A549 (cell line): Measurements from ENCODE around the gene VPS13A. TPM values are rescaled to one million over a fixed set of nuclear protein-coding genes. Genes with fewer than 3 reads are reported as not detected.

Experiments
- ATAC-seq, 2 experiments: fragments of 200-7000 bp in 1 of 2; fragments of >200 bp in 1 of 2; cut with Nextera tagmentation in 1 of 2; cut with Tn5 transposase in 1 of 2; 3 replicates each; pipeline versions ENCODE4 v1.8.0 to v1.9.1; 2018 to 2020; ENCODE audit warnings: mild to moderate bottlenecking in 1 of 2, moderate library complexity in 1 of 2
- CTCF ChIA-PET: fragments of 300-600 bp; sonication (Branson Sonifier 250); formaldehyde crosslinking; extraction: SDS; loops from one replicate; lab custom pipeline; 2021; ENCODE audit warnings: antibody characterized with exemption, inconsistent platforms; lab: Yijun Ruan, JAX
- POLR2A ChIA-PET: fragments of 350-600 bp; formaldehyde crosslinking; extraction: SDS; loops from one replicate; lab custom pipeline; 2021; ENCODE audit warnings: antibody characterized with exemption, inconsistent platforms; lab: Yijun Ruan, JAX
- DNase-seq, 2 experiments: peaks; one replicate each; pipeline versions ENCODE4 v3.0.0 to v3.0.0-alpha.2; 2011 to 2016; ENCODE audit warnings: low read depth in 1 of 2, low spot score in 1 of 2
- FAIRE-seq: peaks from 2 replicates; lab custom pipeline; 2011; peaks lifted over from hg19 to GRCh38; lab: Jason Lieb, UNC
- H3K27ac ChIP-seq, 2 experiments: fragments of >200 bp; sonication (Bioruptor Twin); formaldehyde crosslinking; 3 replicates each; pipeline ENCODE4 v1.5.1; 2016 to 2017
- H3K4me1 ChIP-seq: fragments of >200 bp; sonication (Bioruptor Twin); formaldehyde crosslinking; 3 replicates; pipeline ENCODE4 v1.6.1; 2016
- H3K4me2 ChIP-seq: fragments of >200 bp; sonication (Bioruptor Twin); formaldehyde crosslinking; 3 replicates; pipeline ENCODE4 v1.6.1; 2016
- H3K4me3 ChIP-seq: fragments of >200 bp; sonication (Bioruptor Twin); formaldehyde crosslinking; 3 replicates; pipeline ENCODE4 v1.5.1; 2016
- H3K9me3 ChIP-seq: fragments of >200 bp; sonication (Bioruptor Twin); formaldehyde crosslinking; 3 replicates; pipeline ENCODE4 v1.6.1; 2016
- CBX2 ChIP-seq: fragments of 200-600 bp; sonication (generic); IDR thresholded peaks from 2 replicates; pipeline ENCODE4 v1.6.1; 2016; ENCODE audit warnings: low read depth, mild to moderate bottlenecking, borderline replicate concordance
- CBX8 ChIP-seq: fragments of 200-600 bp; sonication (generic); IDR thresholded peaks from 2 replicates; pipeline ENCODE4 v1.6.1; 2016
- CHD4 ChIP-seq: fragments of 200-600 bp; sonication (generic); IDR thresholded peaks from 2 replicates; pipeline ENCODE4 v1.6.1; 2016; ENCODE audit warnings: antibody characterized with exemption, mild to moderate bottlenecking, borderline replicate concordance
- ELK1 ChIP-seq: fragments of 150-350 bp; IDR thresholded peaks from 2 replicates; pipeline ENCODE4 v1.6.1; 2014; ENCODE audit warnings: low read depth, mild to moderate bottlenecking, low read length
- HMGXB4 ChIP-seq: fragments of 250-450 bp; sonication (Bioruptor Pico); IDR thresholded peaks from 2 replicates; pipeline ENCODE4 v1.5.0; 2021; ENCODE audit warnings: mild to moderate bottlenecking, moderate library complexity, borderline replicate concordance
- HOXB13 ChIP-seq: fragments of 250-450 bp; sonication (Bioruptor Pico); IDR thresholded peaks from 2 replicates; pipeline ENCODE4 v1.5.0; 2020; ENCODE audit warnings: low read depth, mild to moderate bottlenecking, moderate library complexity
- JUN ChIP-seq, 2 experiments: fragments of >200 bp; sonication (Bioruptor Twin); formaldehyde crosslinking; IDR thresholded peaks; 2 replicates in 1 of 2; 3 replicates in 1 of 2; pipeline ENCODE4 v1.6.1; 2016 to 2017
- KDM1A ChIP-seq: fragments of 200-600 bp; sonication (generic); IDR thresholded peaks from 2 replicates; pipeline ENCODE4 v1.6.1; 2016; ENCODE audit warnings: low read depth, mild to moderate bottlenecking
- KDM5A ChIP-seq: fragments of 200-600 bp; sonication (generic); IDR thresholded peaks from 2 replicates; pipeline ENCODE4 v1.6.1; 2016; ENCODE audit warnings: antibody characterized with exemption, mild to moderate bottlenecking
- NR3C1 ChIP-seq: fragments of >200 bp; sonication (Bioruptor Twin); formaldehyde crosslinking; IDR thresholded peaks from 3 replicates; pipeline ENCODE4 v1.6.1; 2017
- POLR2AphosphoS2 ChIP-seq: conservative IDR thresholded peaks from 2 replicates; pipeline ENCODE4 v1.6.1; 2012; ENCODE audit warnings: low read length, improper control_type of control experiment, inconsistent platforms
- RARB ChIP-seq: fragments of 250-450 bp; sonication (Bioruptor Pico); IDR thresholded peaks from 2 replicates; pipeline ENCODE4 v1.8.0; 2021; ENCODE audit warnings: mild to moderate bottlenecking, moderate library complexity
- RCOR1 ChIP-seq: fragments of 150-350 bp; IDR thresholded peaks from 2 replicates; pipeline ENCODE4 v1.6.1; 2014; ENCODE audit warnings: antibody characterized with exemption, low read length, low read depth
- REST ChIP-seq: fragments of 200-600 bp; sonication (generic); IDR thresholded peaks from 2 replicates; pipeline ENCODE4 v1.6.1; 2016; ENCODE audit warnings: antibody characterized with exemption, mild to moderate bottlenecking, moderate library complexity
- RFX5 ChIP-seq: fragments of 450-650 bp; IDR thresholded peaks from 2 replicates; pipeline ENCODE4 v1.7.1; 2014; ENCODE audit warnings: antibody characterized with exemption, mild to moderate bottlenecking, moderate library complexity
- SREBF2 ChIP-seq: fragments of 450-650 bp; IDR thresholded peaks from 2 replicates; pipeline ENCODE4 v1.6.1; 2014; ENCODE audit warnings: mild to moderate bottlenecking, moderate library complexity
- TP53 ChIP-seq: fragments of 250-450 bp; sonication (Bioruptor Pico); IDR thresholded peaks from 2 replicates; pipeline ENCODE4 v1.5.0; 2021; ENCODE audit warnings: mild to moderate bottlenecking, moderate library complexity
- ZC3H11A ChIP-seq: fragments of 450-650 bp; IDR thresholded peaks from 2 replicates; pipeline ENCODE4 v1.6.1; 2014; ENCODE audit warnings: antibody characterized with exemption, mild to moderate bottlenecking
- WGBS: methylation state at CpG from one replicate; pipeline ENCODE4 v1.1.6; 2017; ENCODE audit errors: missing lambda C conversion rate; 5-methylcytosine and 5-hydroxymethylcytosine counted together
- polyA plus RNA-seq, 4 experiments: library from polyadenylated mRNA; depleted of rRNA in 3 of 4; stranded (reverse); fragments of >200 nt; fragmentation: RNase III in 1 of 4; extraction: RNeasy Plus Mini Kit Qiagen cat#74134 plus additional on column Dnase treatment in 1 of 4; gene quantifications; 2 replicates in 3 of 4; 3 replicates in 1 of 4; pipeline ENCODE4 v1.2.3, GENCODE V29; 2011 to 2017
- TF ChIP-seq, protein P1 (sequence below): fragments of 450-650 bp; IDR thresholded peaks from 2 replicates; pipeline ENCODE4 v1.6.1; 2014; ENCODE audit warnings: antibody characterized with exemption
- TF ChIP-seq, protein P2 (sequence below): IDR thresholded peaks from 2 replicates; pipeline ENCODE4 v1.6.1; 2012

The VPS13A gene
- polyA plus RNA-seq, 2 of the 4 experiments (the other 2 are of a cell fraction): 12.3 to 66.6 TPM

DNA sequence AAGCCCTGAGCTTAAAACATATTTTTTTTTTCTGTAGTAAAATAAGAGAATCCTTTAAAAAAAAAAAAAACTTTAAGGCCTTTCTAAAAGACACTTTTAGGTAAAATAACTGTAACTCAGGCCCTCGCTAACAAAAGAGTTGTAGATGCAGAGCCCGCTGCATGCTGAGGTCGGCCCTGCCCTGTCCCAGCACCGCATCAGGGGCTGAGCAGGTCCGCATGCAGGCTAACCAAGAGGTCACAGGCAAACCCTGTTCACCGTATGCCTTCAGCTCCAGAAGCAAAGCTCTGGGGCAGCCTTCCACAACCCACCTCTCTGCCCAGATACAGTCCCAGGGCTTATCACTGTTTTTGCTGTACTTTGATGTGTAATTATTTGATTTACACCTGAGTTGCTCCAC, 254.7 kb downstream of the VPS13A start:
- ChIA-PET POLR2A (no interaction called here), CTCF (interaction anchor here (1.1 to 14.5 kb wide), 6 partner anchors 9 to 603 kb away, joined by 3 to 238 read pairs (median 46); no protein-coding TSS in a partner anchor)
- 73% methylated on average over 6 of the region's 6 CpGs for WGBS
- Histone ChIP-seq H3K9me3 (no peaks in the 10 kb centered on the region), H3K27ac (no peak overlapping the region), H3K4me2 (no peak overlapping the region), H3K4me3 (no peak overlapping the region), H3K4me1 (no peaks in the 10 kb centered on the region)
- DNase-seq: no peak
- FAIRE-seq: no peak
- TF ChIP-seq HMGXB4 (no peak), RCOR1 (no peak), KDM5A (no peak), ELK1 (no peak), TP53 (CRISPR knock-in tag) (no peak), CHD4 (no peak), RARB (no peak), REST (no peak), RFX5 (no peak), ZC3H11A (no peak), CBX2 (no peak), CBX8 (no peak), KDM1A (no peak), NR3C1 (no peak), HOXB13 (no peak), JUN (IDR thresholded peaks at IDR 0.05) (no peak), SREBF2 (no peak), POLR2AphosphoS2 (no peak)
- TF ChIP-seq, protein P1, sequence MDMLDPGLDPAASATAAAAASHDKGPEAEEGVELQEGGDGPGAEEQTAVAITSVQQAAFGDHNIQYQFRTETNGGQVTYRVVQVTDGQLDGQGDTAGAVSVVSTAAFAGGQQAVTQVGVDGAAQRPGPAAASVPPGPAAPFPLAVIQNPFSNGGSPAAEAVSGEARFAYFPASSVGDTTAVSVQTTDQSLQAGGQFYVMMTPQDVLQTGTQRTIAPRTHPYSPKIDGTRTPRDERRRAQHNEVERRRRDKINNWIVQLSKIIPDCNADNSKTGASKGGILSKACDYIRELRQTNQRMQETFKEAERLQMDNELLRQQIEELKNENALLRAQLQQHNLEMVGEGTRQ: no peak
- TF ChIP-seq, protein P2, sequence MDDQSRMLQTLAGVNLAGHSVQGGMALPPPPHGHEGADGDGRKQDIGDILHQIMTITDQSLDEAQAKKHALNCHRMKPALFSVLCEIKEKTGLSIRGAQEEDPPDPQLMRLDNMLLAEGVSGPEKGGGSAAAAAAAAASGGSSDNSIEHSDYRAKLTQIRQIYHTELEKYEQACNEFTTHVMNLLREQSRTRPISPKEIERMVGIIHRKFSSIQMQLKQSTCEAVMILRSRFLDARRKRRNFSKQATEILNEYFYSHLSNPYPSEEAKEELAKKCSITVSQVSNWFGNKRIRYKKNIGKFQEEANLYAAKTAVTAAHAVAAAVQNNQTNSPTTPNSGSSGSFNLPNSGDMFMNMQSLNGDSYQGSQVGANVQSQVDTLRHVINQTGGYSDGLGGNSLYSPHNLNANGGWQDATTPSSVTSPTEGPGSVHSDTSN: no peak
- no peak for ATAC-seq
